Endothelial cell of umbilical vein (primary cell): ENCODE measurements around the gene UBE2H. TPM values are rescaled to one million over a fixed set of nuclear protein-coding genes. Genes with fewer than 3 reads are reported as not detected.

ENCODE experiments used
- BruUV-seq: library from RNA; stranded (reverse); fragments of 400-500 nt; replicated peaks from 2 replicates; lab custom pipeline; 2021; lab: Mats Ljungman, UMichigan
- CTCF ChIA-PET: fragments of 300-600, 350-600 bp; sonication (Branson Sonifier 250); formaldehyde crosslinking; loops from one replicate; lab custom pipeline; 2021; ENCODE audit warnings: antibody characterized with exemption, inconsistent platforms; lab: Charles Lee
- POLR2A ChIA-PET: fragments of 300-600, 350-600 bp; sonication (Branson Sonifier 250); formaldehyde crosslinking; loops from one replicate; lab custom pipeline; 2021; ENCODE audit warnings: antibody characterized with exemption, inconsistent platforms; lab: Charles Lee
- DNase-seq: peaks from one replicate; pipeline ENCODE4 v3.0.0-alpha.2; 2011; ENCODE audit warnings: low read depth, low spot score
- FAIRE-seq: peaks from 2 replicates; lab custom pipeline; 2011; peaks lifted over from hg19 to GRCh38; lab: Jason Lieb, UNC
- H2AFZ ChIP-seq: 2 replicates; pipeline ENCODE4 v1.6.0; 2012; ENCODE audit warnings: low read depth, low read length, control low read depth, inconsistent platforms
- H3K27ac ChIP-seq: 2 replicates; pipeline ENCODE4 v1.5.1; 2011; ENCODE audit warnings: low read depth, mild to moderate bottlenecking, control low read depth, low read length, moderate library complexity; ENCODE audit not compliant: insufficient read depth
- H3K27me3 ChIP-seq, 2 experiments: 2 replicates each; pipeline versions ENCODE4 v1.6.0 to v1.6.1; 2011; ENCODE audit warnings: low read length in 2 of 2, mixed read lengths in 1 of 2; ENCODE audit not compliant: control insufficient read depth in 2 of 2, insufficient read depth in 2 of 2
- H3K36me3 ChIP-seq, 2 experiments: 2 replicates in 1 of 2; 3 replicates in 1 of 2; pipeline ENCODE4 v1.5.1; 2011; ENCODE audit warnings: low read length in 2 of 2, mild to moderate bottlenecking in 1 of 2, moderate library complexity in 1 of 2; ENCODE audit not compliant: control insufficient read depth in 2 of 2, insufficient read depth in 2 of 2; ENCODE audit errors: extremely low read depth in 1 of 2
- H3K4me1 ChIP-seq: 3 replicates; pipeline ENCODE4 v1.5.1; 2011; ENCODE audit warnings: mild to moderate bottlenecking, low read length; ENCODE audit not compliant: control insufficient read depth, insufficient read depth; ENCODE audit errors: extremely low read depth
- H3K4me2 ChIP-seq: 2 replicates; pipeline ENCODE4 v1.6.1; 2011; ENCODE audit warnings: low read length, control low read depth, mixed read lengths; ENCODE audit not compliant: insufficient read depth
- H3K4me3 ChIP-seq, 3 experiments: fragments of 200-600 bp in 1 of 3; sonication (generic), shearing (Covaris generic) in 1 of 3; replicated peaks in 1 of 3; 2 replicates each; pipeline ENCODE4 v1.5.1; 2011 to 2016; ENCODE audit warnings: control low read depth in 3 of 3, low read length in 3 of 3, mild to moderate bottlenecking in 2 of 3, inconsistent platforms in 1 of 3, low read depth in 1 of 3, moderate library complexity in 1 of 3; ENCODE audit not compliant: insufficient read depth in 1 of 3
- H3K79me2 ChIP-seq: 2 replicates; pipeline ENCODE4 v1.6.0; 2012; ENCODE audit warnings: low read length, inconsistent platforms; ENCODE audit not compliant: control insufficient read depth, insufficient read depth
- H3K9ac ChIP-seq: replicated peaks from 2 replicates; pipeline ENCODE3; 2011; ENCODE audit warnings: low read length, control low read depth; ENCODE audit not compliant: insufficient read depth; ENCODE audit errors: extremely low read depth
- H3K9me1 ChIP-seq: replicated peaks from 3 replicates; pipeline ENCODE4 v1.6.0; 2011; ENCODE audit warnings: mild to moderate bottlenecking, low read length; ENCODE audit not compliant: control insufficient read depth, insufficient read depth; ENCODE audit errors: extremely low read depth
- H3K9me3 ChIP-seq: replicated peaks from 2 replicates; pipeline ENCODE4 v1.5.1; 2012; ENCODE audit warnings: low read length, inconsistent platforms; ENCODE audit not compliant: control insufficient read depth, insufficient read depth
- H4K20me1 ChIP-seq: replicated peaks from 2 replicates; pipeline ENCODE3; 2011; ENCODE audit warnings: mild to moderate bottlenecking, low read length; ENCODE audit not compliant: control insufficient read depth, insufficient read depth; ENCODE audit errors: extremely low read depth
- EZH2 ChIP-seq: IDR thresholded peaks from 2 replicates; pipeline ENCODE4 v1.6.1; 2012; ENCODE audit warnings: borderline replicate concordance, low read depth, mild to moderate bottlenecking, moderate library complexity, low read length, inconsistent platforms; ENCODE audit not compliant: severe bottlenecking
- FOS ChIP-seq: IDR thresholded peaks from 2 replicates; pipeline ENCODE4 v1.6.1; 2011; ENCODE audit warnings: mild to moderate bottlenecking, low read length, moderate library complexity, borderline replicate concordance; ENCODE audit not compliant: insufficient read depth
- GATA2 ChIP-seq: IDR thresholded peaks from 2 replicates; pipeline ENCODE4 v1.7.0; 2011; ENCODE audit warnings: low read depth, mild to moderate bottlenecking, moderate library complexity, mixed read lengths, low read length; ENCODE audit not compliant: insufficient read length, insufficient read depth
- JUN ChIP-seq: IDR thresholded peaks from 2 replicates; pipeline ENCODE4 v1.6.1; 2011; ENCODE audit warnings: borderline replicate concordance, low read depth; ENCODE audit not compliant: insufficient read length, insufficient read depth
- MAX ChIP-seq: IDR thresholded peaks from 2 replicates; pipeline ENCODE4 v1.6.1; 2011; ENCODE audit not compliant: insufficient read depth, insufficient read length
- MYC ChIP-seq: IDR thresholded peaks from one replicate; pipeline ENCODE4 v1.6.1; 2011; ENCODE audit warnings: mild to moderate bottlenecking, low read depth, low read length
- POLR2A ChIP-seq: IDR thresholded peaks from 2 replicates; pipeline ENCODE4 v1.6.1; 2012; ENCODE audit warnings: low read depth, mild to moderate bottlenecking, control low read depth, low read length
- POLR2AphosphoS5 ChIP-seq: IDR thresholded peaks from 2 replicates; pipeline ENCODE4 v1.6.1; 2012; ENCODE audit warnings: low read depth, mild to moderate bottlenecking, control low read depth, low read length, moderate library complexity; ENCODE audit not compliant: insufficient read depth
- dilution Hi-C: fragments of 300-500 bp; cut with MboI; formaldehyde crosslinking; loops from one replicate; pipeline ENCODE4 v1.15.0; 2019; ENCODE audit warnings: low sequenced_read_pairs; ENCODE audit not compliant: extremely low pct_ligation_motif_present
- intact Hi-C: fragments of 100-400 bp; cut with micrococcal nuclease; formaldehyde crosslinking; loops from one replicate; pipeline ENCODE4 v1.10.0; 2022
- polyA plus RNA-seq, 4 experiments: library from polyadenylated mRNA; depleted of rRNA in 3 of 4; stranded (reverse) in 3 of 4; unstranded in 1 of 4; fragments of >200 nt; gene quantifications; 2 replicates each; pipeline versions ENCODE4 v1.2.1 to v1.2.3, GENCODE V29; 2011 to 2012; ENCODE audit warnings: missing spikeins in 1 of 4
- total RNA-seq: library from RNA; stranded (reverse); gene quantifications from 2 replicates; pipeline ENCODE4 v1.2.3, GENCODE V29; 2021
- TF ChIP-seq, protein P1 (sequence below), 2 donors: IDR thresholded peaks; 1 replicate in 1 of 2; 2 replicates in 1 of 2; pipeline ENCODE4 v1.5.1; 2011; ENCODE audit warnings: low read length in 2 of 2, mild to moderate bottlenecking in 2 of 2, moderate library complexity in 2 of 2, control low read depth in 1 of 2, inconsistent platforms in 1 of 2, low read depth in 1 of 2; ENCODE audit not compliant: insufficient read depth in 1 of 2; ENCODE audit errors: extremely low read depth in 1 of 2

UBE2H gene
- total and polyA plus RNA-seq, 2 donors (not counting 3 experiments of a cell fraction or from before 2014, with no cell fraction given): 51.7 to 90.1 TPM

DNA sequence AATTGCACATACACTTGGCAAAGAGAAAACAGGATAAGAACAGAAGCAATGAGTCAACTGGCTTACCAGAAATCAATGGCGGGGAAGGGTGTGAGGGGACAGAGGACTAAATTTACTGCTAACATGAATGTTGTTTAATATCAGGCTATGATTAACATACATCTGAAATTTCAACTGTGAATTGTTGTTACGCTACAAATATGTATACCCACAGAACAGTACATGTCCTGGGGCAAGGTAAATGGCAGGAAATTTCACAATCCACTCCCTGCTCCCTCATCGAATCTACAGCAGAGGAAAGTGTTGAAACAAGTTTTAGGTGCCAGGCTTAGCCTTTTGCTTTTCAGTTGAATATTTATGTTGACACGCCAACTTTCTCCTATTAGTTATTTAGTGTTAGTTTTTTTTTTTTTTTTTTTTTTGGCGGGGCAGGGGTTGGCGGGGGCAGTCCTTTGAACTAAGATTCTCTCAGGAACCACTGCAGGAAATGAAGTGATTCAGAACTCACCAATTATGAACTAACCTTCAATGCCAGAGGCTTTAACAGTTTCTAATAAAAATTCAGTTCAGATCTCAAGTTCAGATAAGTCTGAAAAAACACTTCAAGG is 99.0 kb downstream of the UBE2H start:
- H3K4me2 ChIP-seq: peak overlapping the region; percentile 91
- no peaks in the 10 kb centered on the region for H3K27me3 ChIP-seq
- peaks cover 15% of the 10 kb centered on the region for H3K79me2 ChIP-seq
- dilution Hi-C loops: no loop called here
- DNase-seq: peak; percentile 55
- no peaks in the 10 kb centered on the region for H3K9me1 ChIP-seq
- TF ChIP-seq JUN (peak; percentile 18), GATA2 (peak; percentile 76), POLR2AphosphoS5 (peak; percentile 11), MAX (no peak), POLR2A (peak; percentile 20), FOS (peak; percentile 47), MYC (no peak), EZH2 (no peak)
- TF ChIP-seq, protein P1, sequence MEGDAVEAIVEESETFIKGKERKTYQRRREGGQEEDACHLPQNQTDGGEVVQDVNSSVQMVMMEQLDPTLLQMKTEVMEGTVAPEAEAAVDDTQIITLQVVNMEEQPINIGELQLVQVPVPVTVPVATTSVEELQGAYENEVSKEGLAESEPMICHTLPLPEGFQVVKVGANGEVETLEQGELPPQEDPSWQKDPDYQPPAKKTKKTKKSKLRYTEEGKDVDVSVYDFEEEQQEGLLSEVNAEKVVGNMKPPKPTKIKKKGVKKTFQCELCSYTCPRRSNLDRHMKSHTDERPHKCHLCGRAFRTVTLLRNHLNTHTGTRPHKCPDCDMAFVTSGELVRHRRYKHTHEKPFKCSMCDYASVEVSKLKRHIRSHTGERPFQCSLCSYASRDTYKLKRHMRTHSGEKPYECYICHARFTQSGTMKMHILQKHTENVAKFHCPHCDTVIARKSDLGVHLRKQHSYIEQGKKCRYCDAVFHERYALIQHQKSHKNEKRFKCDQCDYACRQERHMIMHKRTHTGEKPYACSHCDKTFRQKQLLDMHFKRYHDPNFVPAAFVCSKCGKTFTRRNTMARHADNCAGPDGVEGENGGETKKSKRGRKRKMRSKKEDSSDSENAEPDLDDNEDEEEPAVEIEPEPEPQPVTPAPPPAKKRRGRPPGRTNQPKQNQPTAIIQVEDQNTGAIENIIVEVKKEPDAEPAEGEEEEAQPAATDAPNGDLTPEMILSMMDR (IDR thresholded peaks at IDR 0.05; ENCODE audit: extremely low read depth in 1 of 2, insufficient read depth in 1 of 2, low read depth in 1 of 2, low read length in 2 of 2): no peak
- H3K4me1 ChIP-seq: peaks cover 23% of the 10 kb centered on the region
- peaks cover 0 to 5% of the 10 kb centered on the region in 2 experiments for H3K36me3 ChIP-seq
- BruUV-seq: no TSS peak
- CTCF ChIA-PET: interaction anchor here (1.0 kb wide), 2 partner anchors 11 to 17 kb away, joined by 3 to 4 read pairs; no protein-coding TSS in a partner anchor
- H3K9me3 ChIP-seq: no peaks in the 10 kb centered on the region
- H4K20me1 ChIP-seq: peaks cover 3% of the 10 kb centered on the region
- no peak overlapping the region for H3K9ac ChIP-seq
- intact Hi-C loops: loop anchor here (5.0 kb wide), 1 partner anchor 44 kb away; no protein-coding TSS in a partner anchor
- POLR2A ChIA-PET: no interaction called here
- FAIRE-seq: peak; percentile 64
- H3K4me3 ChIP-seq: peak overlapping the region in 1 of 3 experiments; percentile 45
- H2AFZ ChIP-seq: no peak overlapping the region
- peak overlapping the region; percentile 72 for H3K27ac ChIP-seq
